ENCODE results near the gene DMPK.

DNA sequence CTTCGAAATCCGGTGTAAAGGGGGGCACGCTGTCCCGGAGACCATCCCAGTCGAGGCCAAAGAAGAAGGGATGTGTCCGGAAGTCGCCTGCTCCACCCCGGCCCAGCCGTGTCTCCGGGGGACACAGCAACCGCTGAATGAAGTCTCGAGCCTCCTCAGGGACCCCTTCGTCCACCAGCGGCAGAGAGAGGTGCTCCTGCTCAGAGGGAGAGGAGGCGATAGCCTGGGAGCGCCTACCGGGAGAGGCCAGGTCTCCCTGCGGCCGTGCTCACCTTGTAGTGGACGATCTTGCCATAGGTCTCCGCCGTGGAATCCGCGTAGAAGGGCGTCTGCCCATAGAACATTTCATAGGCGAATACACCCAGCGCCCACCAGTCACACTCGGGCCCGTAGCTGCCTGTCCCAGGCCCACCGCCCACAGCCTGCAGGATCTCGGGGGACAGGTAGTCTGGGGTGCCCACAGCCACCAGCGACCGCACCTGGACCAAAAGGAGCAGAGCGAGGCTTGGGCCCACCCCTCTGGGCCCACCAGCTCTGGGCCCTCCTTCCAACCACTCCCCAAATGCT lies 4.8 kb downstream of the DMPK start:
- TF ChIP-seq, protein P1, sequence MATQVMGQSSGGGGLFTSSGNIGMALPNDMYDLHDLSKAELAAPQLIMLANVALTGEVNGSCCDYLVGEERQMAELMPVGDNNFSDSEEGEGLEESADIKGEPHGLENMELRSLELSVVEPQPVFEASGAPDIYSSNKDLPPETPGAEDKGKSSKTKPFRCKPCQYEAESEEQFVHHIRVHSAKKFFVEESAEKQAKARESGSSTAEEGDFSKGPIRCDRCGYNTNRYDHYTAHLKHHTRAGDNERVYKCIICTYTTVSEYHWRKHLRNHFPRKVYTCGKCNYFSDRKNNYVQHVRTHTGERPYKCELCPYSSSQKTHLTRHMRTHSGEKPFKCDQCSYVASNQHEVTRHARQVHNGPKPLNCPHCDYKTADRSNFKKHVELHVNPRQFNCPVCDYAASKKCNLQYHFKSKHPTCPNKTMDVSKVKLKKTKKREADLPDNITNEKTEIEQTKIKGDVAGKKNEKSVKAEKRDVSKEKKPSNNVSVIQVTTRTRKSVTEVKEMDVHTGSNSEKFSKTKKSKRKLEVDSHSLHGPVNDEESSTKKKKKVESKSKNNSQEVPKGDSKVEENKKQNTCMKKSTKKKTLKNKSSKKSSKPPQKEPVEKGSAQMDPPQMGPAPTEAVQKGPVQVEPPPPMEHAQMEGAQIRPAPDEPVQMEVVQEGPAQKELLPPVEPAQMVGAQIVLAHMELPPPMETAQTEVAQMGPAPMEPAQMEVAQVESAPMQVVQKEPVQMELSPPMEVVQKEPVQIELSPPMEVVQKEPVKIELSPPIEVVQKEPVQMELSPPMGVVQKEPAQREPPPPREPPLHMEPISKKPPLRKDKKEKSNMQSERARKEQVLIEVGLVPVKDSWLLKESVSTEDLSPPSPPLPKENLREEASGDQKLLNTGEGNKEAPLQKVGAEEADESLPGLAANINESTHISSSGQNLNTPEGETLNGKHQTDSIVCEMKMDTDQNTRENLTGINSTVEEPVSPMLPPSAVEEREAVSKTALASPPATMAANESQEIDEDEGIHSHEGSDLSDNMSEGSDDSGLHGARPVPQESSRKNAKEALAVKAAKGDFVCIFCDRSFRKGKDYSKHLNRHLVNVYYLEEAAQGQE (IDR thresholded peaks at IDR 0.05; ENCODE audit: insufficient read depth in 1 of 2, low read depth in 2 of 2, low read length in 1 of 2), result no peak
- TF ChIP-seq, protein P2, sequence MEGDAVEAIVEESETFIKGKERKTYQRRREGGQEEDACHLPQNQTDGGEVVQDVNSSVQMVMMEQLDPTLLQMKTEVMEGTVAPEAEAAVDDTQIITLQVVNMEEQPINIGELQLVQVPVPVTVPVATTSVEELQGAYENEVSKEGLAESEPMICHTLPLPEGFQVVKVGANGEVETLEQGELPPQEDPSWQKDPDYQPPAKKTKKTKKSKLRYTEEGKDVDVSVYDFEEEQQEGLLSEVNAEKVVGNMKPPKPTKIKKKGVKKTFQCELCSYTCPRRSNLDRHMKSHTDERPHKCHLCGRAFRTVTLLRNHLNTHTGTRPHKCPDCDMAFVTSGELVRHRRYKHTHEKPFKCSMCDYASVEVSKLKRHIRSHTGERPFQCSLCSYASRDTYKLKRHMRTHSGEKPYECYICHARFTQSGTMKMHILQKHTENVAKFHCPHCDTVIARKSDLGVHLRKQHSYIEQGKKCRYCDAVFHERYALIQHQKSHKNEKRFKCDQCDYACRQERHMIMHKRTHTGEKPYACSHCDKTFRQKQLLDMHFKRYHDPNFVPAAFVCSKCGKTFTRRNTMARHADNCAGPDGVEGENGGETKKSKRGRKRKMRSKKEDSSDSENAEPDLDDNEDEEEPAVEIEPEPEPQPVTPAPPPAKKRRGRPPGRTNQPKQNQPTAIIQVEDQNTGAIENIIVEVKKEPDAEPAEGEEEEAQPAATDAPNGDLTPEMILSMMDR (IDR thresholded peaks at IDR 0.05), result no peak
- no peak for TF ChIP-seq POLR2AphosphoS5 (IDR thresholded peaks at IDR 0.05; ENCODE audit: low read depth, low read length)
- TF ChIP-seq SIN3A (IDR thresholded peaks at IDR 0.05; ENCODE audit: borderline replicate concordance, insufficient read depth, low read depth, low read length), result no peak
- no peak for TF ChIP-seq TCF7L2 (IDR thresholded peaks at IDR 0.05; ENCODE audit: low read depth, low read length)
